HG02973 (cell line): ENCODE data around the gene KMT2B.
A peak's percentile ranks its signal among the peaks of the same experiment; 100 is the strongest.

Experiments used
- ATAC-seq: cut with Tn5 transposase; IDR thresholded peaks from one replicate; pipeline ENCODE4 v1.9.1; 2021; ENCODE audit warnings: moderate library complexity; ENCODE audit not compliant: unreplicated experiment

KMT2B gene

DNA sequence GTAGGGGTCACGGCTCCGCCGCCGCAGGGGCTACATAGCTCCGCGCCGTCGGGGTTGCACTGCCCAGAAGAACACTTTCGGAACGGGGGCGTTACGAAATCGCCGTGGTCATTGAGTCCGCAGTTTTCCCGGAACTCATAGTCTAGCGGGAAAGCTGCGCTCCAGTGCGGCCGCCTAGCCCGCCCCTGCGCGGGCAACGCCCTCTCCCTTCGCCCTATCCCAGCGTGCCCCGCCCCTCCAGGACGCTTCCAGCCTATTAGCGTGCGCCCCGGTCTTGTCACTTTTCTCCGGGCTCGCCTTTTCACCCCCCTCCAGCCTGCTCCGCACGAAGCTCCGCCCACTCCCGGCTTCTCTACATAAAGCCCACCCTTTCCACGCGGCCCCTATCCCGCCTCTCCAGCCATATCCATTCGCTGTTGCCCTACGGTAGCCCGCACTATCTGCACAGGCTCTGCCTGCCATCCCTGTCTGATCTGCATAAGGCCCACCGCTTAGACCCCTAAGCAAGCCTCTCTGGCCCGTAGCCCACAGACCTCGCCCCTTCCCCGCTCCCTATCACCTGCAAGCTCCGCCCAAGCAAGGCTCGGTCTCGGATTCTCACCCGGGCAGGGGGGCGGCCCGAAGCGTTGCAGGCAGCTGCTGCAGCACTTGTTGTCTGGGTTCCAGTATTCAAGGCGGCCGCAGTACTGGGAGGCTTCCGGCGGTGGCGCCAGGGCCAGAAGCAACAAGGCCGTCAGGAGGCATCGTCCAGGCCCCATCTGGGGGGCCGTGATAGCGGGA, 22.8 kb downstream of the KMT2B start:
- peak; percentile 46 for ATAC-seq

DNA sequence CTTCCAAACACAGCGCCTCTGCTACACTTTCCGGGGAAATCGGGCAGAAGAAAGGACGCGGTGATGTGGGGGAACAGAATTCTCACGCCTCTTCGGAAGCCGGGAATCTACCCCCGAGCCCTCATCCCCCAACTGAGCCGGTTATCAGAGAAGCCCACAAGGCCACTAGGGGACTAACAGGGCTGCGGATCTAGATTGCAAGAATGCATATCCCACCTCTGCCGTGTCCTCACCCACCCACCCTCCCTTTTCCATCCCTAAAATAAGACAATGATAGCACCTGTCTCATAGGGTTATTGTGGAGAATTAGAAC, 23.4 kb downstream of the KMT2B start:
- ATAC-seq, result no peak

DNA sequence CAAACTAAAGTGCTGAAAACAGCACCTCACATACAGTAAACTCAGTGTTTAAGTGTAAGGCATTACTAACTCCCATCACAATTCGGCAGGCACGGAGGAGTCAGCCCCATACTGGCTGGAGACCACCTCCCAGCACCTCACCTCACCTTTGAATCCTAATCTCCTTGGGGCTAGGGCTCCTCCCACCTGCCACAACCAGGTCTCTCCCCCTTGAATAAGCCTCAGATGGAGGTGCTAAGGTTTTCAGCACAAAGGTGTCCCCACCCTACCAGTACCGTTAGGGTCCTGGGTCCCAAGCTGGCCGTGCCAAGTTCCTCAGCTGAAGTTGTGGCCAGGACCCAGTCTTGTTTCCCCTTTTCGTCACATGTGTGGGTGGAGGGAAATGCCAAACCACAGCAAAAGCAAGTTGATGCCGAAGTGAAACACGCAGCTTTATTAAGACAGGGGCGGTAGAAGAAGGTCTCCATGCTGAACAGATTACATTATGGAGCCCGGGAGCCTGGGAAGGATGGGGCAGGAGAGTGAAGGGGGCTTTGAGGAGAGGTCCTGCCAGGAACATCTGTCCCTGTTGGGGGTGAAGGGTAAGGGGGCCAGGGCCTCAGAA, 24.4 kb downstream of the KMT2B start, which contains the start of gene IGFLR1:
TSS of gene IGFLR1 (minus strand) at position 332 of the 604 bp plus-strand sequence. CDS start 1,272 bp downstream, outside the sequence.
- no peak for ATAC-seq

DNA sequence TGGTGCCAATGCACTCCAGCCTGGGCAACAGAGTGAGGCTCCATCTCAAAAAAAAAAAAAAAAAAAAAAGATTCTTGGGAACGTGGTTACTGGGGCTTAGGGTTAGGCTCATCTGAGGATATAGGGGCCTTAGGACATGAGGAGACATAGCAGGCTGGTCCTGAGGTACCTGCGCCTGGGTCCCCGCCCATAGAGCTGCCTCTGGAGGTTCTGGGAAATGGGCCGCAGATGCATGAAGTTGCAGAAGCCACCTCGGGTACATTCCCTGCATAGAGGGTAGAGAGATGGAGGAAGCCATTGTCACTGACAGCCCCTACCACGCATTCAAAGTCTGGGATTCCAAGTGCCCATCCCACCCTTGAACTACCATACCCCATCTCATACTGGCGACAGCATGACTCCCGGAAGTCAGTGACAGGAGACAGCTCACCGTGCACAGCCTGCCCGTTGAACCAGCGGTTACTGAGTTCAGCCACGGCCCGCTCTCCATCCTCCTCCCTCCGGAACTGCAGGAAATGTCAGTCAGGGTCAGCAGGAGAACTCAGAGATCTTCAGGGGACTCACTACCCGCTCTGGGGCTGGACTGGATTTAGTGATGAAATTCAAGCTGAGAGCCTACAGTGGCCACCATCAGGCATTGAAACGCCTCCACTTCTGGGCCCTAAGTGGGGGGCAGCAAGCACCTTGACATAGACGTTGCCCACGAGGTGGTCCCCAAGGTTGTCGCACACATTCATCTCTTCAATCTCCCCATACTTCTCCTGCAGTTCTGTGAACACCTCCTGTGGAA, 26.0 kb downstream of the KMT2B start:
- ATAC-seq, result no peak

DNA sequence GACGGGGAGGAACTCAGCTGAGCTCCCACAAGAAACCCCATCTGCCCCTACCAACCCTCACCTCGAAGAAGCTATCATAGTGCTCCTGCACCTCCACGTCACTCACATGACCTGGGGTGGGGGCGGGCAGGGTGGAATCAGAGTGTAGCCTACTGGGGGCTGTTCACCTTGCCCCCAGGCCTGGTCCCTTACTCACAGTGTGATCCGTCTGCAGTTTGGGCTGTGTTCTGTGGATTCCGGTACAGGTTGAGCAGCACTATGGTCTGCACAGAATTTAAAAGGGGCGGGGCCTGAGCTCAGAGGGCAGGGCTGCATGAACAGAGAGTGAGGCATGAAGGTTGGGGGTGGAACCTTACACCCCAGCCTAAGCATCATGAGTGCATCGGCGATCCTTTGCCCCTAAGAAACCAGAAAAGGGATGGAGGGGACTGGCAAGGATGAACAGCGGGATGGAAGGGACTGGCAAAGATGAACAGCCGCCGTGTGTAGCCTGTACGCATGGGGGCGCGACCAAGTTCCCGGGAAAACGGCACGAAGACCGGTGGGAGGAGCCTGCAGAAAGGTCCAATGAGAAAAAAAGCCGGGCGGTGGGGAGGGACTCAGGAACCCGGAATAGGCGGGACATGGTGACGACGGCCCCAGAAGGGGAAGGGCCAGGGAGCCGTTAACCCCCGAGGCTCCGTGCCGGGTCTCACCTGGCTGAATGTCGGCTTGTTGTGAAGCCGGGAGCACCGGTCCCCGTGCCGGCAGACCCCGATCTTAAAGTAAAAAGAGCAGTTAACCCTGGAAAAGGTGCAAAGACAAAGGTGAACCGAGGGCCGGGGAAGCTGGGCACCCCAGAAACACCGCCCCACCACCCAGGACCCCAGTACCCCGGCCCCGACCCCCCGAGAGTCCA, 26.9 kb downstream of the KMT2B start:
- ATAC-seq, result peak; percentile 31

DNA sequence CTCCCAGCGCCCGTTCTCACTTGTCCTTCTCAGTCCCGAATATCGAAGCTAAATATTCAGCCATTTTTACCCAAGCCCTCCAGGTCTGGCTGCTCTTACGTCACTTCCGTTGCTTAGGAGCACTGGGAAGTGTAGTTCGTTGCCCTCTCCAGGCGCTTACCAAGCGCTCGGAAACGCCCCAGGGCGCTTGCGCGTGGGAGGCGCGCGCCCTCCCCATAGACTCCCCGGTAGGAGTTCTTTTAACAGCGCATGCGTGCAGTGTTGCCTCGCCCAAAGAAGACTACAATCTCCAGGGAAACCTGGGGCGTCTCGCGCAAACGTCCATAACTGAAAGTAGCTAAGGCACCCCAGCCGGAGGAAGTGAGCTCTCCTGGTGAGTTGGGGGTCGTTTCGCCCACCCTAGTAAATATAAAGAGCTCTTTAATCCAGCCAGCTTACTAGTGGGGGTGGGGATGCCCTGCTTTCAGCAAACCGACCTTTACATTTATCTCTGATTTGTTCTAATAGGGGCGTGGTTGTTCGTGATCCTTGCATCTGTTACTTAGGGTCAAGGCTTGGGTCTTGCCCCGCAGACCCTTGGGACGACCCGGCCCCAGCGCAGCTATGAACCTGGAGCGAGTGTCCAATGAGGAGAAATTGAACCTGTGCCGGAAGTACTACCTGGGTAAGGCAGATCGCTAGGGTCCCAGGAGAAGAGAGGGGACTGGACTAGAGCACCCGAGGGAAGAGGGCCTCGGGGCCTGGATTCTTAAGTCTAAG, 27.7 kb downstream of the KMT2B start, which contains the start of the genes PSENEN and U2AF1L4:
TSS of gene PSENEN (plus strand) at position 324 of the 759 bp plus-strand sequence. CDS start at position 604, 280 bp downstream.
TSS of gene U2AF1L4 (minus strand) at position 91 of the 759 bp plus-strand sequence. CDS start at position 64, 27 bp downstream.
- peak; percentile 31 for ATAC-seq

DNA sequence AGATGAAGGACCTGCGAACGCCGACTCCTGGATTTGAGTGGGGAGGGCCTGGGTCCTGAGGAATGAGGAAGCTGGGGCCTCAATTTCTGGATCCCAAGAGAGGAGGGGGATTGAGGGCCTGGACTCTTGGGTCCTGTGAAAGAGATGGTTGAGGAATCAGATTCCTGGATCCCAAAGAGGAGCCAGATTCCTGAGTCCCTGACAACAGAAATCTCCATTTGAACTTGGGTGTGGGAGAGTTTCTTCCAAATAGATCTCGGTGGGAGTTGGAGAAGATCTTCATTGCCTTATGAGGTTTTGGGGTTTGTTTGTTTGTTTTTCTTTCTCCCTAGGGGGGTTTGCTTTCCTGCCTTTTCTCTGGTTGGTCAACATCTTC, 28.3 kb downstream of the KMT2B start:
- no peak for ATAC-seq

DNA sequence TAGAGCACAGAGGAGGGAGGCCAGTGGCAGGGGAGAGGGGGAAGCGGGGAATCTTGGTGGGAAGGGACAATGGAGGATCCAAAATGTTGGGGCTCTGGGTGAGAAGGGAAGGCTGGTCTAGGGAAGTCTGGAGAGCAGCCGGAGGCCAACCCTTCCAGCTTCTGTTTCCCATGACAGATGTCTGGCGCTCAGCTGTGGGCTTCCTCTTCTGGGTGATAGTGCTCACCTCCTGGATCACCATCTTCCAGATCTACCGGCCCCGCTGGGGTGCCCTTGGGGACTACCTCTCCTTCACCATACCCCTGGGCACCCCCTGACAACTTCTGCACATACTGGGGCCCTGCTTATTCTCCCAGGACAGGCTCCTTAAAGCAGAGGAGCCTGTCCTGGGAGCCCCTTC, 28.7 kb downstream of the KMT2B start:
- ATAC-seq, result no peak

DNA sequence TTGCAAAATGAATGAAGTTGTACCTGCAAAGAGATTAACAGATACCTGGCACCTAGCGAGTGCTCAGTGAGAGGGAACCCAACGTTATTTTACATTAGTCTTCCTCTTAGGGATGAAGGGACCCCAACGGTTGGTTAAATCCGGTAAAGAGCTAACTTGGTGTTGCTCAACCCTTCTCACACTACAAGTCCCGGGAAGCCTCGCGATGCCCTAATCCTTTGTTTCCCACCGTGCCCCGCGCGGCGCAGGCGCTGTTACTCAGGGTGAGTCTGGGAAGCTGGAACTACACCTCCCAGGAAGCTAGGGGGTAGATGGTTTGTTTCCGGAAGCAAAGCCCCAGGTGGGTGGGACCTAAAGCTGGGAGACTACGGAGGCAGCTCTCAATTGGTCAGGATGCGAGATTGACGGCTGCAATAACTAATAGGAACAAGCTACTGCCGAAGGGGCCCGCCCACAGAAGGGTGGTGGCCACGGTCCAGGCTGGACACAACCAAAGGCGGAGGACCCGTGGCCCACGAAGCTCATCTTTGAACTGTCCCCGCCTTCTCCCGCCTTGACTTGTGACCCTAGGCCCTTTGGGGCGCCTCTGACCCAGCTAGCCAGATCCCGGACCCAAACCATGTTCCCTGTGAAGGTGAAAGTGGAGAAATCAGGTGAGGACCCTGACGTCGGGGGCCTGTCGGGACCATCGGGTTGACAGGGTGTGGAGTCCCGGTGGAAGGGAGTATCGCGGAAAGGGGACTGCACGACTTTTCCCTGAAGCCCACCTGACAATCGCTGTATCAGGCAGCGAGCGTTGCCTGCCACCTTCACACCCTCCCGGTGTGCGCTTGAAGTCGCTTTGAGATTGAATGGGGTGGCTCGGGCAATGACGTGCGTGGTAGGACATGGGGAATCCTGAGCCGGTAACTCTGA, 30.6 kb downstream of the KMT2B start, which contains the start of gene LIN37:
TSS of gene LIN37 (plus strand) at position 471 of the 915 bp plus-strand sequence. CDS start at position 620, 149 bp downstream.
- peak; percentile 59 for ATAC-seq

DNA sequence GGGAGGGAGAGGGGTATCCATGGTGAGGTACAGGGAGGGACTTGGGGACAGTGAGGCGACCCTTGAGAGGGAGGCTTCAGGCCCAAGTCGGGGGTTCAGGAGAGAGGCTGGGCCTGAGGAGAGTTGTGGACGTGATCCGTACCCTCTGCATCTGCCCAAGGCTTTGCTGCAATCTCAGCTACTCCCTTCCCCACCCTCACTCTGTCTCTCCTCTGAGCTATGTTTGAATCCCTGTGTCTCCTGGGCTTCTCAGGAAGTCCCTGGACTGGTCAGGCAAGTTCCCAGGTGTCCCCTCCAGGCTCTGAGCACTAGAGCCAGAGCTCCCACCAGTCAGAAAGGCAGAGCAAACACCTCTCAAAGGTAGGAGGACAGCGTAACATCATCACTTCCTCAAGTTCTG, 32.4 kb downstream of the KMT2B start:
- ATAC-seq, result no peak

DNA sequence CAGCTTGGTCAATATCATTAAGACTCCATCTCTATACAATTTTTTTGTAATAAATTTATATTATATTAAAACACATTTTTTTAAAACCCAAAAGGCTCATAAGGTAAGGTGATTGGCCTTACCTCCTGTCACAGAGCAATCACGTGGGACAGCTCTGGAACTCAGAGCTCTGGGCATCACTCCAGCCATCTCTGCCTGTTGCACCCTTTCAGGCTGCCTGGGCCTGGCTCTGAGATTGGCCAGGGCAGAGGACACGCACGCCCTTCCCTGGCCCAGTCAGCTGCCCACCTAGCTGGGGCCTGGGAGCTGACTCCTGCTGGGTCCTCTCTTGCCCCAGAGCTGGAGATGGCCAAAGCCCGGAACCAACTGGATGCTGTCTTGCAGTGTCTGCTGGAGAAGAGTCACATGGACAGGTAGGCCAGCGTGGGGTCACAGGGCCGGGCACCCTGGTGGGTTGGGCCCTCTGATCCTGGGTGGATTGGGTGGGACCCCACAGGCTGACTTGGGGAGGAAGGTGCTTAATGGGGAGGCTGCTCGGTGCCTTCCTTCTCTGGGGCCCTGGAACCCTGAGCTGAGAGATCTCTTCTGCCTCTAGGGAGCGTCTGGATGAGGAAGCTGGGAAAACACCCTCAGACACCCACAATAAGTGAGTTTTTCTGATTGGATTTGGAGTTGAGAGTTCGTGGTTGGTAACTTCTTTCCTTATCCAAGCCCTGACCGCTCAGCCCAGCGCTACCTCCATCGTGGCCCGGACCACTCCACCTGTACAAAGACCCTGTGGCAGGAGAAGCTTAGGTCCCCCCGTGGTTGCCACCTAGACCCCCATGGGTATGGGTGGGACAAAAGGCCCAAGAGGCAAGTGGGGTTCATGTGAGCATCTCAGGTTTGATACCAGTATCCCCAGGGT, 34.3 kb downstream of the KMT2B start:
- ATAC-seq, result no peak

DNA sequence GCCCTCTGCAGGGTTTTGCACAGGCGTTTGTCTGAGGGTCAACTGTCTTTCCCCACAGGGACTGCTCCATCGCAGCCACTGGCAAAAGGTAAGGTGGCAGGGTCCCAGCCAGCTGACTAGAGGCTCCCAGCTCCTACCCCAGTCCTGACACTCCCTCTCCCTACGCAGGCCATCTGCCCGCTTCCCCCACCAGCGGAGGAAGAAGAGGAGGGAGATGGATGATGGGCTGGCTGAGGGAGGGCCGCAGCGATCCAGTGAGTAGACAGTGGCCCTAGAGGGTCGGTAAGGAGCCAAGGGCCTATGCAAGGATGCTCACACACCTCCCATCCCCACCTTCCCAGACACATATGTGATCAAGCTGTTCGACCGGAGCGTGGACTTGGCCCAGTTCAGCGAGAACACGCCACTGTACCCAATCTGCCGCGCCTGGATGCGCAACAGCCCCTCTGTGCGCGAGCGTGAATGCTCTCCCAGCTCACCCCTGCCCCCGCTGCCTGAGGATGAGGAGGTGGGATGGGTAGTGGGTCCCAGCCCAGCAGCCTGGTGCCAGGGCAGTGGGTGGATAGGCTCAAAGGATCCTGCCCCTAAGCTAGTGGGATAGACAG, 35.0 kb downstream of the KMT2B start:
- no peak for ATAC-seq

DNA sequence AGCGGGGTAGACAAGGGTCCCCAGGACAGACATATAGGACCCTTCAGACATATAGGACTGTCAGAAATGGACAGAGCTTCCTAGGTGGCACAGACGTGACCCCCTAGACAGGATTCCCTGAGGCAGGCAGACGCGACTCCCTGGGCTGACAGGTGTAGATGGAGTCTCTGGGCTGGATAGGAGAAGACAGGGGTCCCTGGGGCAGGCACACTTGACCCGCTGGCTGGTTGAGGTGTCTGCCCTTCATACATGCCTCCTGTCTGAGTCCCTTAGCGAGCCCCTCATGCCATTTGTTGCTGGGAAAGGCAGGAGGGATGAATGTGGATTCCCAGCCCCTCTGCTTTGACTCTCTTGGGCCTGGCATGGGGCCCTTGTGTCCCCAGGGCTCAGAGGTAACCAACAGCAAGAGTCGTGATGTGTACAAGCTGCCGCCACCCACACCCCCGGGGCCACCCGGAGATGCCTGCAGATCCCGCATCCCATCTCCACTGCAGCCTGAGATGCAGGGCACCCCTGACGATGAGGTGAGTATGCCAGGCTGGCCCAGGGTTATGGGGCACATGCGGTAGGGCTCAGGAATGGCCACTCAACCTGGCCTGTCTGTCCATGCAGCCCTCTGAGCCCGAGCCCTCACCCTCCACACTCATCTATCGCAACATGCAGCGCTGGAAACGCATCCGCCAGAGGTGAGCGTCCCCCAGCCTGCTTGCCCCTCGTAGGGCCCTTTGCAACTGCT, 36.0 kb downstream of the KMT2B start:
- ATAC-seq, result no peak

DNA sequence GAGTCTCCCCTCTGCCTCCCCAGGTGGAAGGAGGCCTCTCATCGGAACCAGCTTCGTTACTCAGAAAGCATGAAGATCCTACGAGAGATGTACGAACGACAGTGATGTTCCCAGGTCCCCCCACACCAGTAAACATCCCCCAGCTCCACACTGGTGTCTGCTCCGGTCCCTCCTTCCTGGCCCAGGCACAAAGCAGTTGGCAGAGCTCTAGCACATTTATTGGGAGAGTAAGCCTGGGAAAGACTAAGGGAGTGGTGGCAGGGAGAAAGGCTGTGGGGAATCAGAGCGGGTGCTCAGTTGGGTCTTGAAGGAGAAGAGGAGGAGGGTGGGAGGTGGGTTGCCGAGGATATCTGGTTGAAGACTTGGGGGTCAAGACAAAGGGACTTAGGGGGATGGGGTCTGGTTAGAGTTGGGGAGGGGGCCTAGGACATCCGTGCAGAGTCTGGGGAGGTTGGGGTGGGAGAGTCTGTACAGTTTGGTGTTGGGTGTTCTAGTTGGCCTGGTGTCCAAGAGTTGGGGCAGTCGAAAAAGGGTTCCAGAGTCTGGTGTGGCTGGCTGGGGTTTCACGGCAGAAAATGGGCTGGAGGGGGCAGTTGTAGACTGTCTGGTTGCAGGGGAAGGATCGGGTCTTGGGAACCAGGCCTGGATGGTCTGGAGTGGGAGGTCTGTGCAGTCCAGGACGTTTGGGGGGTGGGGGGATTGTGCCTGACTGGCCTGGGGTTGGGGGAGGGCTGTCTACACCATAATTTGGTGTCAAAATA, 36.7 kb downstream of the KMT2B start:
- no peak for ATAC-seq

DNA sequence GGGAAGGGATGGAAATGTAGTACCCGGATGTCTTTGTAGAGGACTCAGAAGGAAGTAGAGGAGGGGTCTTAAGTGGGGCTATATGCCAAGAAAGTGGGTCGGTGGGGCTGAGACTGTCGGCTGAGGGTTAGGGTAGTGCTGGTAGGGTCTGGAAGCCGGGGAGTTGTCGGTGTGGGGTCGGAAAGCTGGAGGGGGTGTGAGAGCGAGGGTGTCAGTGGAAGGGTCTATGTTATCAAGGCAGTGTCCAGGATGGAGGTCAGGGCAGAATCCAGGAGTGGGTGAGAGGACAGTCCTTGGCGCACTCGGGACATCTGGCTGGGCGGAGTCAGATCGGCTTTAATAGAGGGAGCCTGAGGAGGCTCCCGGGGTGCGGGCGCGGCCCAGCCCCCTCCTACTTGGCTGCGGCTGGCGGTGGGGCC, 37.3 kb downstream of the KMT2B start:
- ATAC-seq, result no peak
